ENCODE measurements around the gene NFKBIE. TPM values are rescaled to one million over a fixed set of nuclear protein-coding genes. Genes with fewer than 3 reads are reported as not detected.

The NFKBIE gene
- polyA plus RNA-seq, 1 donor (not counting 4 experiments of a cell fraction or from before 2014, with no cell fraction given), result 7.3 TPM

GRCh38 chr6:44270526-44271405, 5.4 kb upstream of the NFKBIE start:
- no peak overlapping the region for H3K27ac ChIP-seq (ENCODE audit: control insufficient read depth, insufficient read depth, low read length)
- no peaks in the 10 kb centered on the region for H3K79me2 ChIP-seq (ENCODE audit: control insufficient read depth, insufficient read depth, low read length)
- H2AFZ ChIP-seq (ENCODE audit: control insufficient read depth, low read length), result no peak overlapping the region
- no peak for TF ChIP-seq EZH2 (IDR thresholded peaks at IDR 0.05; ENCODE audit: low read length)
- no peak for TF ChIP-seq CTCF (optimal IDR thresholded peaks at IDR 0.05 in 1 of 3, IDR thresholded peaks at IDR 0.05 in 1 of 3, conservative IDR thresholded peaks at IDR 0.05 in 1 of 3; ENCODE audit: extremely low read depth in 1 of 3, insufficient read depth in 2 of 3, low read length in 3 of 3)
- H3K36me3 ChIP-seq (ENCODE audit: control insufficient read depth in 2 of 2, extremely low read depth in 1 of 2, insufficient read depth in 2 of 2, low read length in 2 of 2), result no peaks in the 10 kb centered on the region
- H3K27me3 ChIP-seq (ENCODE audit: control insufficient read depth, extremely low read depth, insufficient read depth, low read length), result peaks cover 56% of the 10 kb centered on the region
- no peak for FAIRE-seq
- no peaks in the 10 kb centered on the region for H3K9me1 ChIP-seq (ENCODE audit: control insufficient read depth, extremely low read depth, insufficient read depth, low read length)
- H3K9me3 ChIP-seq (ENCODE audit: control insufficient read depth, low read depth, low read length), result no peaks in the 10 kb centered on the region
- dilution Hi-C loops (cut with MboI; ENCODE audit: extremely low pct_ligation_motif_present, low sequenced_read_pairs), result no loop called here
- no peak overlapping the region for H3K4me2 ChIP-seq (ENCODE audit: control insufficient read depth, extremely low read depth, insufficient read depth, low read depth, low read length)
- H3K4me1 ChIP-seq (ENCODE audit: control insufficient read depth, extremely low read depth, insufficient read depth, low read length), result peaks cover 7% of the 10 kb centered on the region
- no peak overlapping the region for H3K9ac ChIP-seq (ENCODE audit: control insufficient read depth, extremely low read depth, insufficient read depth, low read length)
- DNase-seq (ENCODE audit: low read depth, low spot score), result no peak
- no peak overlapping the region for H3K4me3 ChIP-seq (ENCODE audit: control insufficient read depth in 2 of 3, extremely low read depth in 1 of 3, insufficient read depth in 2 of 3, low read depth in 1 of 3, low read length in 3 of 3)
- peaks cover 3% of the 10 kb centered on the region for H4K20me1 ChIP-seq (ENCODE audit: control insufficient read depth, extremely low read depth, insufficient read depth, low read length)

- Histone ChIP-seq H2AFZ (ENCODE audit: control insufficient read depth, low read length) (no peak within 1 kb of the TSS), H3K4me3 (ENCODE audit: control insufficient read depth in 2 of 3, extremely low read depth in 1 of 3, insufficient read depth in 2 of 3, low read depth in 1 of 3, low read length in 3 of 3) (no peak within 1 kb of the TSS), H3K79me2 (ENCODE audit: control insufficient read depth, insufficient read depth, low read length) (no peaks in the 10 kb centered on the region), H3K36me3 (ENCODE audit: control insufficient read depth in 2 of 2, extremely low read depth in 1 of 2, insufficient read depth in 2 of 2, low read length in 2 of 2) (no peaks in the 10 kb centered on the region), H4K20me1 (ENCODE audit: control insufficient read depth, extremely low read depth, insufficient read depth, low read length) (peaks cover 3% of the 10 kb centered on the region), H3K27me3 (ENCODE audit: control insufficient read depth, extremely low read depth, insufficient read depth, low read length) (peaks cover 49% of the 10 kb centered on the region), H3K9ac (ENCODE audit: control insufficient read depth, extremely low read depth, insufficient read depth, low read length) (no peak within 1 kb of the TSS), H3K9me3 (ENCODE audit: control insufficient read depth, low read depth, low read length) (no peaks in the 10 kb centered on the region), H3K4me2 (ENCODE audit: control insufficient read depth, extremely low read depth, insufficient read depth, low read depth, low read length) (no peak within 1 kb of the TSS), H3K9me1 (ENCODE audit: control insufficient read depth, extremely low read depth, insufficient read depth, low read length) (no peaks in the 10 kb centered on the region), H3K27ac (ENCODE audit: control insufficient read depth, insufficient read depth, low read length) (no peak within 1 kb of the TSS), H3K4me1 (ENCODE audit: control insufficient read depth, extremely low read depth, insufficient read depth, low read length) (peaks cover 7% of the 10 kb centered on the region)
- dilution Hi-C loops (cut with MboI; ENCODE audit: extremely low pct_ligation_motif_present, low sequenced_read_pairs), result no loop called here
- FAIRE-seq (no peak), DNase-seq (ENCODE audit: low read depth, low spot score) (no peak)
- TF ChIP-seq EZH2 (IDR thresholded peaks at IDR 0.05; ENCODE audit: low read length), result peak; percentile 99
- no peak for TF ChIP-seq CTCF (optimal IDR thresholded peaks at IDR 0.05 in 1 of 3, IDR thresholded peaks at IDR 0.05 in 1 of 3, conservative IDR thresholded peaks at IDR 0.05 in 1 of 3; ENCODE audit: extremely low read depth in 1 of 3, insufficient read depth in 2 of 3, low read length in 3 of 3)
Measured at GRCh38 chr6:44269921-44270525, 4.7 kb upstream of the NFKBIE start, which contains the start of gene TMEM151B. Gene TMEM151B (plus strand): TSS chr6:44270450. CDS start chr6:44270743, 293 bp downstream.
